Measurements from ENCODE around the gene TREML4. TPM values are rescaled to one million over a fixed set of nuclear protein-coding genes. Genes with fewer than 3 reads are reported as not detected.

TREML4 gene
- total and polyA plus RNA-seq, 9 of the 15 experiments (the other 6 are each of a cell fraction or from before 2014, with no cell fraction given): not detected

DNA sequence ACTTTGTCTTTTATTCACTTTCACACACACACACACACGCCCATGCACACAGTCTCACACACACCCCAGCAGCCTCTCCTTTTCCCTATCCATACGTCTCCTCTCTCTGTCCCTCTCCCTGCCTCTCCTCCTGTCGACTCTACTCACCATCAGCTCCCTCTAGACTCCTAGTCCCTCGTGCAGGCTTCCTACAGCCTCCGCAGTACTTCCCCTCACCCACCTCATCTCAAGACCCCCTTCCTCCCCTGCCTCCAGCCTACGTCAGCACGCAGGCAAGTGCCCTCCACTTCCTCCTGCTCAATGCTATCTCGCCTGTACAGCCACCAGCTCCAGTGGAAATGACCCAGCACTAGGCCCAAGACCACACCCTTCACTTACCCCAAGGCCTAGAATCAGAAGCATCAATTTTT, 26.4 kb upstream of the TREML4 start (continued):
- TF ChIP-seq, protein P1, sequence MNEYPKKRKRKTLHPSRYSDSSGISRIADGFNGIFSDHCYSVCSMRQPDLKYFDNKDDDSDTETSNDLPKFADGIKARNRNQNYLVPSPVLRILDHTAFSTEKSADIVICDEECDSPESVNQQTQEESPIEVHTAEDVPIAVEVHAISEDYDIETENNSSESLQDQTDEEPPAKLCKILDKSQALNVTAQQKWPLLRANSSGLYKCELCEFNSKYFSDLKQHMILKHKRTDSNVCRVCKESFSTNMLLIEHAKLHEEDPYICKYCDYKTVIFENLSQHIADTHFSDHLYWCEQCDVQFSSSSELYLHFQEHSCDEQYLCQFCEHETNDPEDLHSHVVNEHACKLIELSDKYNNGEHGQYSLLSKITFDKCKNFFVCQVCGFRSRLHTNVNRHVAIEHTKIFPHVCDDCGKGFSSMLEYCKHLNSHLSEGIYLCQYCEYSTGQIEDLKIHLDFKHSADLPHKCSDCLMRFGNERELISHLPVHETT (CRISPR knock-in tag; conservative IDR thresholded peaks at IDR 0.05 in 1 of 2, IDR thresholded peaks at IDR 0.05 in 1 of 2): 0 out of 4 replicates have a peak, but pooled peaks of 1 of the 2 experiments have one; percentile 34
- TF ChIP-seq, protein P2, sequence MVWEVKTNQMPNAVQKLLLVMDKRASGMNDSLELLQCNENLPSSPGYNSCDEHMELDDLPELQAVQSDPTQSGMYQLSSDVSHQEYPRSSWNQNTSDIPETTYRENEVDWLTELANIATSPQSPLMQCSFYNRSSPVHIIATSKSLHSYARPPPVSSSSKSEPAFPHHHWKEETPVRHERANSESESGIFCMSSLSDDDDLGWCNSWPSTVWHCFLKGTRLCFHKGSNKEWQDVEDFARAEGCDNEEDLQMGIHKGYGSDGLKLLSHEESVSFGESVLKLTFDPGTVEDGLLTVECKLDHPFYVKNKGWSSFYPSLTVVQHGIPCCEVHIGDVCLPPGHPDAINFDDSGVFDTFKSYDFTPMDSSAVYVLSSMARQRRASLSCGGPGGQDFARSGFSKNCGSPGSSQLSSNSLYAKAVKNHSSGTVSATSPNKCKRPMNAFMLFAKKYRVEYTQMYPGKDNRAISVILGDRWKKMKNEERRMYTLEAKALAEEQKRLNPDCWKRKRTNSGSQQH (CRISPR knock-in tag; IDR thresholded peaks at IDR 0.05): peak; percentile 90
- TF ChIP-seq NCOA6 (IDR thresholded peaks at IDR 0.05) (no peak), NELFE (IDR thresholded peaks at IDR 0.05; ENCODE audit: insufficient read depth, insufficient read length) (no peak), TFAM (CRISPR knock-in tag; conservative IDR thresholded peaks at IDR 0.05) (no peak), ZNF76 (CRISPR knock-in tag; IDR thresholded peaks at IDR 0.05; ENCODE audit: borderline replicate concordance) (no peak), EZH2 (IDR thresholded peaks at IDR 0.05; ENCODE audit: borderline replicate concordance, low read depth, low read length) (no peak), FOXK1 (CRISPR knock-in tag; IDR thresholded peaks at IDR 0.05; ENCODE audit: borderline replicate concordance) (no peak), TEAD2 (tag; IDR thresholded peaks at IDR 0.05) (no peak), SLC30A9 (CRISPR knock-in tag; IDR thresholded peaks at IDR 0.05) (no peak)
- TF ChIP-seq, protein P3, sequence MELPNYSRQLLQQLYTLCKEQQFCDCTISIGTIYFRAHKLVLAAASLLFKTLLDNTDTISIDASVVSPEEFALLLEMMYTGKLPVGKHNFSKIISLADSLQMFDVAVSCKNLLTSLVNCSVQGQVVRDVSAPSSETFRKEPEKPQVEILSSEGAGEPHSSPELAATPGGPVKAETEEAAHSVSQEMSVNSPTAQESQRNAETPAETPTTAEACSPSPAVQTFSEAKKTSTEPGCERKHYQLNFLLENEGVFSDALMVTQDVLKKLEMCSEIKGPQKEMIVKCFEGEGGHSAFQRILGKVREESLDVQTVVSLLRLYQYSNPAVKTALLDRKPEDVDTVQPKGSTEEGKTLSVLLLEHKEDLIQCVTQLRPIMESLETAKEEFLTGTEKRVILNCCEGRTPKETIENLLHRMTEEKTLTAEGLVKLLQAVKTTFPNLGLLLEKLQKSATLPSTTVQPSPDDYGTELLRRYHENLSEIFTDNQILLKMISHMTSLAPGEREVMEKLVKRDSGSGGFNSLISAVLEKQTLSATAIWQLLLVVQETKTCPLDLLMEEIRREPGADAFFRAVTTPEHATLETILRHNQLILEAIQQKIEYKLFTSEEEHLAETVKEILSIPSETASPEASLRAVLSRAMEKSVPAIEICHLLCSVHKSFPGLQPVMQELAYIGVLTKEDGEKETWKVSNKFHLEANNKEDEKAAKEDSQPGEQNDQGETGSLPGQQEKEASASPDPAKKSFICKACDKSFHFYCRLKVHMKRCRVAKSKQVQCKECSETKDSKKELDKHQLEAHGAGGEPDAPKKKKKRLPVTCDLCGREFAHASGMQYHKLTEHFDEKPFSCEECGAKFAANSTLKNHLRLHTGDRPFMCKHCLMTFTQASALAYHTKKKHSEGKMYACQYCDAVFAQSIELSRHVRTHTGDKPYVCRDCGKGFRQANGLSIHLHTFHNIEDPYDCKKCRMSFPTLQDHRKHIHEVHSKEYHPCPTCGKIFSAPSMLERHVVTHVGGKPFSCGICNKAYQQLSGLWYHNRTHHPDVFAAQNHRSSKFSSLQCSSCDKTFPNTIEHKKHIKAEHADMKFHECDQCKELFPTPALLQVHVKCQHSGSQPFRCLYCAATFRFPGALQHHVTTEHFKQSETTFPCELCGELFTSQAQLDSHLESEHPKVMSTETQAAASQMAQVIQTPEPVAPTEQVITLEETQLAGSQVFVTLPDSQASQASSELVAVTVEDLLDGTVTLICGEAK (IDR thresholded peaks at IDR 0.05): no peak
- TF ChIP-seq, protein P3 (CRISPR knock-in tag; IDR thresholded peaks at IDR 0.05): no peak
- TF ChIP-seq, protein P4, sequence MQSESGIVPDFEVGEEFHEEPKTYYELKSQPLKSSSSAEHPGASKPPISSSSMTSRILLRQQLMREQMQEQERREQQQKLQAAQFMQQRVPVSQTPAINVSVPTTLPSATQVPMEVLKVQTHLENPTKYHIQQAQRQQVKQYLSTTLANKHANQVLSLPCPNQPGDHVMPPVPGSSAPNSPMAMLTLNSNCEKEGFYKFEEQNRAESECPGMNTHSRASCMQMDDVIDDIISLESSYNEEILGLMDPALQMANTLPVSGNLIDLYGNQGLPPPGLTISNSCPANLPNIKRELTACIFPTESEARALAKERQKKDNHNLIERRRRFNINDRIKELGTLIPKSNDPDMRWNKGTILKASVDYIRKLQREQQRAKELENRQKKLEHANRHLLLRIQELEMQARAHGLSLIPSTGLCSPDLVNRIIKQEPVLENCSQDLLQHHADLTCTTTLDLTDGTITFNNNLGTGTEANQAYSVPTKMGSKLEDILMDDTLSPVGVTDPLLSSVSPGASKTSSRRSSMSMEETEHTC (IDR thresholded peaks at IDR 0.05): no peak
